Spleen (tissue), 7 donors: ENCODE results near the gene EPN1.

ENCODE experiments used
- POLR2A ChIP-seq, 3 donors: fragments of 450-650 bp; IDR thresholded peaks; one replicate each; pipeline ENCODE4 v1.5.1; 2017; ENCODE audit warnings: antibody characterized with exemption in 3 of 3, mild to moderate bottlenecking in 1 of 3
- POLR2AphosphoS5 ChIP-seq, 3 donors: sonication (generic); formaldehyde crosslinking; IDR thresholded peaks; one replicate each; pipeline ENCODE4 v1.5.1; 2017; ENCODE audit warnings: antibody characterized with exemption in 3 of 3
- TF ChIP-seq, protein P1 (sequence below), 11 experiments: fragments of 200-600 bp in 7 of 11; fragments of 450-650 bp in 4 of 11; sonication (generic) in 4 of 11; IDR thresholded peaks in 8 of 11; conservative IDR thresholded peaks in 3 of 11; 1 replicate in 7 of 11; 2 replicates in 4 of 11; pipeline versions ENCODE4 v1.4.0 to v1.8.0; 2016 to 2021; ENCODE audit warnings: antibody characterized with exemption in 11 of 11, inconsistent platforms in 4 of 11, mild to moderate bottlenecking in 1 of 11
- donor health status: DM: no; HTN: no; CAD: no; lungs with moderate emphysema.
- donor health status: DM: no; HTN: no; CAD: no.
- donor health status: DM: no; HTN: no; CAD: no.

GRCh38 chr19:55652311-55653128, 22.5 kb upstream of the EPN1 start:
- TF ChIP-seq, protein P1, sequence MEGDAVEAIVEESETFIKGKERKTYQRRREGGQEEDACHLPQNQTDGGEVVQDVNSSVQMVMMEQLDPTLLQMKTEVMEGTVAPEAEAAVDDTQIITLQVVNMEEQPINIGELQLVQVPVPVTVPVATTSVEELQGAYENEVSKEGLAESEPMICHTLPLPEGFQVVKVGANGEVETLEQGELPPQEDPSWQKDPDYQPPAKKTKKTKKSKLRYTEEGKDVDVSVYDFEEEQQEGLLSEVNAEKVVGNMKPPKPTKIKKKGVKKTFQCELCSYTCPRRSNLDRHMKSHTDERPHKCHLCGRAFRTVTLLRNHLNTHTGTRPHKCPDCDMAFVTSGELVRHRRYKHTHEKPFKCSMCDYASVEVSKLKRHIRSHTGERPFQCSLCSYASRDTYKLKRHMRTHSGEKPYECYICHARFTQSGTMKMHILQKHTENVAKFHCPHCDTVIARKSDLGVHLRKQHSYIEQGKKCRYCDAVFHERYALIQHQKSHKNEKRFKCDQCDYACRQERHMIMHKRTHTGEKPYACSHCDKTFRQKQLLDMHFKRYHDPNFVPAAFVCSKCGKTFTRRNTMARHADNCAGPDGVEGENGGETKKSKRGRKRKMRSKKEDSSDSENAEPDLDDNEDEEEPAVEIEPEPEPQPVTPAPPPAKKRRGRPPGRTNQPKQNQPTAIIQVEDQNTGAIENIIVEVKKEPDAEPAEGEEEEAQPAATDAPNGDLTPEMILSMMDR (IDR thresholded peaks at IDR 0.05 in 8 of 11, conservative IDR thresholded peaks at IDR 0.05 in 3 of 11): no peak
- TF ChIP-seq POLR2AphosphoS5 (IDR thresholded peaks at IDR 0.05) (no peak), POLR2A (IDR thresholded peaks at IDR 0.05) (no peak)
